H1 (cell line): ENCODE results near the gene MT4. TPM values are rescaled to one million over a fixed set of nuclear protein-coding genes. Genes with fewer than 3 reads are reported as not detected.

Experiments
- CTCF ChIA-PET: fragments of 300-600 bp; sonication (Branson Sonifier 250); formaldehyde crosslinking; loops from one replicate; lab custom pipeline; 2021; ENCODE audit not compliant: partially characterized antibody; lab: Charles Lee
- POLR2A ChIA-PET: fragments of 300-600 bp; sonication (Branson Sonifier 250); formaldehyde crosslinking; loops from one replicate; lab custom pipeline; 2021; ENCODE audit warnings: inconsistent platforms; ENCODE audit not compliant: partially characterized antibody; lab: Charles Lee
- DNase-seq, 2 experiments: peaks; one replicate each; pipeline versions ENCODE4 v3.0.0 to v3.0.0-alpha.2; 2010 to 2022; ENCODE audit warnings: low spot score in 2 of 2, low read depth in 1 of 2, mixed read lengths in 1 of 2
- FAIRE-seq: peaks from 2 replicates; lab custom pipeline; 2011; peaks lifted over from hg19 to GRCh38; lab: Jason Lieb, UNC
- H2AFZ ChIP-seq: 2 replicates; pipeline ENCODE4 v1.8.1; 2012; ENCODE audit warnings: low read length, inconsistent platforms
- H2AK5ac ChIP-seq: 2 replicates; pipeline ENCODE4 v1.6.1; 2013; ENCODE audit warnings: low read depth, low read length
- H2BK120ac ChIP-seq: replicated peaks from 2 replicates; pipeline ENCODE3; 2013; ENCODE audit warnings: low read depth, low read length, inconsistent platforms
- H2BK12ac ChIP-seq: 2 replicates; pipeline ENCODE4 v1.6.1; 2013; ENCODE audit warnings: low read depth, low read length
- H2BK15ac ChIP-seq: 2 replicates; pipeline ENCODE4 v1.6.1; 2013; ENCODE audit warnings: low read length
- H2BK20ac ChIP-seq: 2 replicates; pipeline ENCODE4 v1.6.1; 2013; ENCODE audit warnings: low read length
- H2BK5ac ChIP-seq: 2 replicates; pipeline ENCODE4 v1.6.1; 2013; ENCODE audit warnings: low read depth, low read length
- H3K14ac ChIP-seq: 2 replicates; pipeline ENCODE4 v1.6.1; 2013; ENCODE audit warnings: inconsistent platforms; ENCODE audit not compliant: insufficient read length
- H3K18ac ChIP-seq: 2 replicates; pipeline ENCODE4 v1.6.1; 2013; ENCODE audit warnings: low read length; ENCODE audit errors: extremely low read depth
- H3K23ac ChIP-seq: 2 replicates; pipeline ENCODE4 v1.6.1; 2013; ENCODE audit warnings: inconsistent platforms; ENCODE audit not compliant: insufficient read length
- H3K23me2 ChIP-seq: 2 replicates; pipeline ENCODE4 v1.6.1; 2013; ENCODE audit warnings: low read depth, low read length
- H3K27ac ChIP-seq: 2 replicates; pipeline ENCODE4 v1.6.1; 2011; ENCODE audit warnings: low read depth, low read length, inconsistent platforms
- H3K27me3 ChIP-seq, 4 experiments: replicated peaks in 1 of 4; 1 replicate in 1 of 4; 2 replicates in 3 of 4; pipeline versions ENCODE4 v1.6.1 to v1.8.1; 2011 to 2013; ENCODE audit warnings: low read length in 3 of 4, mild to moderate bottlenecking in 3 of 4, inconsistent platforms in 2 of 4, mixed read lengths in 2 of 4, moderate library complexity in 1 of 4; ENCODE audit not compliant: control insufficient read depth in 3 of 4, insufficient read depth in 3 of 4; ENCODE audit errors: extremely low read depth in 1 of 4
- H3K36me3 ChIP-seq, 4 experiments: 2 replicates each; pipeline versions ENCODE4 v1.6.1 to v1.8.1; 2011 to 2013; ENCODE audit warnings: mild to moderate bottlenecking in 4 of 4, low read length in 3 of 4, moderate library complexity in 2 of 4, control low read depth in 1 of 4, inconsistent platforms in 1 of 4; ENCODE audit not compliant: insufficient read depth in 4 of 4, control insufficient read depth in 2 of 4
- H3K4ac ChIP-seq: replicated peaks from 2 replicates; pipeline ENCODE3; 2013; ENCODE audit warnings: low read length, low read depth, mixed read lengths, inconsistent platforms; ENCODE audit not compliant: insufficient read length
- H3K4me1 ChIP-seq, 4 experiments: replicated peaks in 1 of 4; 1 replicate in 1 of 4; 2 replicates in 3 of 4; pipeline versions ENCODE4 v1.6.1 to v1.8.1; 2011 to 2013; ENCODE audit warnings: low read length in 3 of 4, inconsistent platforms in 2 of 4, mixed read lengths in 1 of 4; ENCODE audit not compliant: insufficient read depth in 4 of 4, control insufficient read depth in 3 of 4
- H3K4me2 ChIP-seq, 2 experiments: 2 replicates each; pipeline versions ENCODE4 v1.6.1 to v1.8.1; 2011 to 2013; ENCODE audit warnings: low read depth in 2 of 2, low read length in 2 of 2, control low read depth in 1 of 2, inconsistent platforms in 1 of 2, mild to moderate bottlenecking in 1 of 2; ENCODE audit not compliant: insufficient read depth in 1 of 2
- H3K4me3 ChIP-seq, 4 experiments: fragments of 200-600, 300-600 bp in 1 of 4; sonication (generic), shearing (Covaris generic), sonication (Bioruptor Twin) in 1 of 4; 2 replicates each; pipeline versions ENCODE4 v1.5.1 to v1.8.1; 2011 to 2016; ENCODE audit warnings: low read length in 4 of 4, low read depth in 3 of 4, control low read depth in 2 of 4, inconsistent platforms in 2 of 4, mild to moderate bottlenecking in 2 of 4, mixed read lengths in 1 of 4, moderate library complexity in 1 of 4; ENCODE audit not compliant: insufficient read depth in 2 of 4; ENCODE audit errors: extremely low read depth in 1 of 4
- H3K56ac ChIP-seq: replicated peaks from 2 replicates; pipeline ENCODE3; 2013; ENCODE audit warnings: low read depth, mild to moderate bottlenecking, mixed read lengths, low read length, inconsistent platforms; ENCODE audit not compliant: insufficient read length
- H3K79me1 ChIP-seq: 2 replicates; pipeline ENCODE4 v1.6.1; 2013; ENCODE audit warnings: low read depth, low read length, control low read depth
- H3K79me2 ChIP-seq, 2 experiments: 2 replicates each; pipeline versions ENCODE4 v1.6.1 to v1.8.1; 2012 to 2013; ENCODE audit warnings: low read length in 2 of 2, mild to moderate bottlenecking in 2 of 2, inconsistent platforms in 1 of 2; ENCODE audit not compliant: insufficient read depth in 2 of 2, control insufficient read depth in 1 of 2
- H3K9ac ChIP-seq, 4 experiments: replicated peaks in 1 of 4; 1 replicate in 1 of 4; 2 replicates in 3 of 4; pipeline versions ENCODE4 v1.6.1 to v1.8.1; 2011 to 2013; ENCODE audit warnings: low read depth in 3 of 4, low read length in 3 of 4, control low read depth in 2 of 4, mild to moderate bottlenecking in 2 of 4, moderate library complexity in 2 of 4, inconsistent platforms in 1 of 4; ENCODE audit errors: extremely low read depth in 1 of 4
- H3K9me3 ChIP-seq, 2 experiments: 2 replicates each; pipeline versions ENCODE4 v1.6.1 to v1.8.1; 2012 to 2013; ENCODE audit warnings: mild to moderate bottlenecking in 2 of 2, moderate library complexity in 2 of 2, control low read depth in 1 of 2, inconsistent platforms in 1 of 2, low read depth in 1 of 2, low read length in 1 of 2, mixed read lengths in 1 of 2; ENCODE audit not compliant: insufficient read depth in 2 of 2
- H4K20me1 ChIP-seq, 2 experiments: replicated peaks in 1 of 2; 2 replicates each; pipeline versions ENCODE3 to v1.8.1; 2011 to 2013; ENCODE audit warnings: inconsistent platforms in 2 of 2, low read length in 2 of 2, mild to moderate bottlenecking in 1 of 2; ENCODE audit not compliant: insufficient read depth in 2 of 2, control insufficient read depth in 1 of 2
- H4K5ac ChIP-seq: 2 replicates; pipeline ENCODE4 v1.6.1; 2013; ENCODE audit warnings: low read length, low read depth, mixed read lengths, inconsistent platforms; ENCODE audit not compliant: insufficient read length
- H4K8ac ChIP-seq: 2 replicates; pipeline ENCODE4 v1.8.0; 2013; ENCODE audit warnings: mild to moderate bottlenecking, moderate library complexity, low read length, inconsistent platforms; ENCODE audit not compliant: insufficient read depth; ENCODE audit errors: extremely low read depth
- H4K91ac ChIP-seq: replicated peaks from 2 replicates; pipeline ENCODE3; 2013; ENCODE audit warnings: low read length, mixed read lengths, inconsistent platforms; ENCODE audit not compliant: insufficient read length
- ASH2L ChIP-seq: fragments of 200-600, 300-600 bp; sonication (generic); IDR thresholded peaks from one replicate; pipeline ENCODE4 v1.7.1; 2017; ENCODE audit warnings: low read length
- BCL11A ChIP-seq, 2 experiments: IDR thresholded peaks; one replicate each; pipeline ENCODE4 v1.6.1; 2011; ENCODE audit warnings: low read depth in 2 of 2, low read length in 2 of 2, mild to moderate bottlenecking in 2 of 2
- EZH2 ChIP-seq: fragments of 200-600 bp; sonication (generic); IDR thresholded peaks from 2 replicates; pipeline ENCODE4 v1.7.1; 2012; ENCODE audit warnings: low read depth, mild to moderate bottlenecking, moderate library complexity, low read length, inconsistent platforms; ENCODE audit not compliant: severe bottlenecking
- KDM1A ChIP-seq: fragments of 200-600, 300-600 bp; sonication (generic); IDR thresholded peaks from 2 replicates; pipeline ENCODE4 v1.7.1; 2016; ENCODE audit warnings: mild to moderate bottlenecking, low read length, borderline replicate concordance
- RBBP5 ChIP-seq: IDR thresholded peaks from 2 replicates; pipeline ENCODE4 v1.7.1; 2012; ENCODE audit warnings: low read depth, mild to moderate bottlenecking, inconsistent platforms, low read length, moderate library complexity, borderline replicate concordance
- SAP30 ChIP-seq: fragments of 300-600 bp; sonication (generic); IDR thresholded peaks from 2 replicates; pipeline ENCODE4 v1.7.1; 2012; ENCODE audit warnings: low read length, moderate library complexity, mild to moderate bottlenecking, inconsistent platforms; ENCODE audit not compliant: insufficient read depth, insufficient replicate concordance
- SP4 ChIP-seq: IDR thresholded peaks from 2 replicates; pipeline ENCODE4 v1.6.1; 2012; ENCODE audit warnings: low read length, inconsistent platforms
- TAF1 ChIP-seq: IDR thresholded peaks from 2 replicates; pipeline ENCODE4 v1.6.1; 2011; ENCODE audit warnings: mild to moderate bottlenecking, low read depth, low read length
- TBP ChIP-seq: IDR thresholded peaks from 2 replicates; pipeline ENCODE4 v1.6.1; 2011; ENCODE audit warnings: low read depth, low read length, improper control_type of control experiment
- USF2 ChIP-seq: IDR thresholded peaks from 2 replicates; pipeline ENCODE4 v1.6.1; 2011; ENCODE audit warnings: low read length, improper control_type of control experiment
- ZNF274 ChIP-seq: IDR thresholded peaks from 2 replicates; pipeline ENCODE4 v1.7.0; 2012; ENCODE audit warnings: low read length, borderline replicate concordance; ENCODE audit errors: extremely low read depth
- WGBS, 2 experiments: shearing (Covaris generic) in 1 of 2; methylation state at CpG; one replicate each; pipeline versions ENCODE4 v1.1.6 to v1.1.7; 2013 to 2015; ENCODE audit warnings: low lambda C conversion rate in 2 of 2, mixed read lengths in 2 of 2, inconsistent platforms in 1 of 2, low coverage in 1 of 2, missing lambda C conversion rate in 1 of 2; ENCODE audit not compliant: insufficient replicate concordance in 2 of 2, insufficient coverage in 1 of 2, insufficient read length in 1 of 2; ENCODE audit errors: extremely low coverage in 1 of 2, missing lambda C conversion rate in 1 of 2; 5-methylcytosine and 5-hydroxymethylcytosine counted together
- polyA plus RNA-seq, 7 experiments: library from polyadenylated mRNA; depleted of rRNA in 3 of 7; stranded (reverse) in 5 of 7; unstranded in 2 of 7; fragments of >200 nt in 5 of 7; fragments of 200-250 nt in 2 of 7; gene quantifications; 1 replicate in 5 of 7; 2 replicates in 1 of 7; 4 replicates in 1 of 7; pipeline versions ENCODE4 v1.2.1 to v1.2.3, GENCODE V29; 2011 to 2013; ENCODE audit warnings: missing spikeins in 2 of 7, mixed read lengths in 2 of 7
- total RNA-seq: library from RNA; stranded (reverse); fragmentation: NEBNext Ultra II Directional; extraction: Animal tissue kit (Norgen Biotek cat#: 25700); gene quantifications from 2 replicates; pipeline ENCODE4 v1.2.1, GENCODE V29; 2021

Gene MT4
- total and polyA plus RNA-seq, 2 of the 8 experiments (the other 6 are each of a cell fraction or from before 2014, with no cell fraction given): not detected

GRCh38 chr16:56518425-56518824 is 46.4 kb upstream of the MT4 start:
- Histone ChIP-seq H4K5ac (no peak overlapping the region), H3K4me2 (no peak overlapping the region; a peak in 1 of 4 replicates), H3K79me2 (no peaks in the 10 kb centered on the region), H3K23me2 (peaks cover 5% of the 10 kb centered on the region; the same call in 1 of the 2 replicates), H3K56ac (no peak overlapping the region), H3K79me1 (no peaks in the 10 kb centered on the region), H2AK5ac (no peak overlapping the region), H3K23ac (no peak overlapping the region), H2AFZ (no peak overlapping the region), H3K4me3 (no peak overlapping the region), H3K14ac (no peak overlapping the region), H3K27me3 (peaks cover 0 to 7% (median 1%) of the 10 kb centered on the region in 4 experiments; a peak in 4 of 7 replicates), H3K9me3 (no peaks in the 10 kb centered on the region), H2BK20ac (no peak overlapping the region), H4K91ac (no peak overlapping the region), H3K18ac (no peak overlapping the region), H4K8ac (no peak overlapping the region), H2BK5ac (no peak overlapping the region), H2BK15ac (no peak overlapping the region), H3K9ac (no peak overlapping the region), H4K20me1 (no peaks in the 10 kb centered on the region), H3K27ac (no peak overlapping the region), H3K36me3 (no peaks in the 10 kb centered on the region), H3K4me1 (no peaks in the 10 kb centered on the region; a peak in 1 of 7 replicates), H2BK12ac (no peak overlapping the region), H2BK120ac (no peak overlapping the region), H3K4ac (no peak overlapping the region)
- 82% methylated on average over 7 of the region's 7 CpGs; no CpG with 5 or more reads in 1 of the 2 experiments for WGBS, 2 experiments
- ChIA-PET POLR2A (no interaction called here), CTCF (interaction anchor here (0.5 to 3.1 kb wide), 10 partner anchors 10 to 156 kb away, joined by 3 to 14 read pairs (median 4); no protein-coding TSS in a partner anchor)
- FAIRE-seq: no peak
- no peak for DNase-seq
- TF ChIP-seq SP4 (no peak), TBP (no peak), USF2 (no peak), TAF1 (no peak), RBBP5 (no peak), KDM1A (no peak), SAP30 (no peak), ZNF274 (no peak), BCL11A (IDR thresholded peaks at IDR 0.05; ENCODE audit: low read depth in 2 of 2, low read length in 2 of 2) (no peak), ASH2L (no peak), EZH2 (no peak)
